Myocyte (in vitro differentiated cells): Measurements from ENCODE around the gene TMEM63A. TPM values are rescaled to one million over a fixed set of nuclear protein-coding genes. Genes with fewer than 3 reads are reported as not detected.
A peak's percentile ranks its signal among the peaks of the same experiment; 100 is the strongest.

Source experiments
- DNase-seq: peaks from one replicate; pipeline ENCODE4 v3.0.0-alpha.2; 2012; ENCODE audit warnings: low read depth
- total RNA-seq: library from RNA; depleted of rRNA; stranded (reverse); fragments of >200 nt; gene quantifications from 2 replicates; pipeline ENCODE4 v1.2.3, GENCODE V29; 2014

The TMEM63A gene
- total RNA-seq, 1 donor from 2014 or later = 10.8 TPM

GRCh38 chr1:225886159-225887029 lies 4.2 kb upstream of the TMEM63A start:
- DNase-seq = no peak

GRCh38 chr1:225885336-225885735 lies 3.2 kb upstream of the TMEM63A start:
- DNase-seq = no peak

- DNase-seq = no peak
These were observed 1.6 kb upstream of the TMEM63A start for GRCh38 chr1:225883616-225884265.

- DNase-seq = peak; percentile 55
These were observed 775 bp upstream of the TMEM63A start for GRCh38 chr1:225882694-225883615.

DNA sequence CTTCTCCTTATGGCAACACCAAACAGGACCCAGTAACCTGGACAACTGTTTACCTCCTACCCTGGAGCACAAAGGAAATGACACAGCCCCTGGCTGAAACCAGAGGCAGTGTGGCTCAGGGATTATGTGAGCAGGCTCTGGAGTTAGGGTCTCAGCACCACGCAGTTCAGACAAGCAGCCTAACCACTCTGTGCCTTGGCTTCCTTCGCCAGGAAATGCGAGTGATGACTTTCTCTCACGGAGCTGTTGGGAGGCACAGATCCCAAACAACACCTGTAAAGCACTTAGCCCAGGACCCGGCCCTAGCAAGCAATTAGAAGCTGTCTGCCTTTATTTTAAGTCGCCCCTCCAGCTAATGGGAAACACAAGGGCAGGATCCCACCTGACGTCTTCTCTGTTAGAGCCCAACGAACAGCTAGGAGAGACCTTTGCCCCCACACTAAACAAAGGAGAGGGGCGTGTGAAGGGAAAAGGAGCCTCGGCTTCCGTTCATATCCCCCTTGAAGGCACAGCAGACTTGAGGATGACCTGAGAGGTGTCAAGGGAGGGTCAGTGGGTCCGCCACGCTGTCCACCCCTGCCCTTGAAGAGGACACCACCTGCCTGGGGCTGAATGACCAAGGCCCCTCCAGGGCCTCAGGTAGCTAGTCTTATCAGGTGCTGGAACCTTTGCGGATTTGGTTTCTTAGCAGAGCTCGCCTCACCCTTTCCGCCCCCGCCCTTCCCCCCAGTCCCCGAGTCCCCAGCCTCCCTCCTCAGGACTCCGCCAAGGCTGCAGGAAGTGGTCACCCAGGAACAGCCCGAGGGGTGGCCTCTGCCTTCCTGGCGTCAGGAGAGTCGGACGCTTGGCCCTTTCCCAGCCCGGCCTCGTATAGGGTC lies 860 bp downstream of the TMEM63A start:
- peak; percentile 44 for DNase-seq

DNA sequence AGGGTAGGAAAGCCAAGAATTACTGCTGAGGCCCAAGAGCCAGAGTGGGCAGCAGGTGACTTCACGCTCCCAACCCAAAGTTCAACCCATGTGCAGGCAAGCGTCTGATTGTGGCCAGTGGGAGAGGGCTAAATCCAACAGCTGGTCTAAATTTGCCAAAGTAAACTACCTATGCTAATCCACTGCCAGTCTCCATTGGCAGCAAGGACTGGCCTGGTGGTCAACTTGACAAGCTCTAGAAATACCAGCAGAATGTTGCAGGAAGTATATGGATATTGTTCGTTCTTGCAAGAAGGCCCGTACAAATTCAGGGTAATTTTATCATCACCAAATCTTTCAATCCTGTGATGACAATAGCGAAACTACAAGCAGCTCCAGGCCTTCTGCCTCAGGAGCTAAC lies 1.5 kb downstream of the TMEM63A start:
- DNase-seq = no peak

DNA sequence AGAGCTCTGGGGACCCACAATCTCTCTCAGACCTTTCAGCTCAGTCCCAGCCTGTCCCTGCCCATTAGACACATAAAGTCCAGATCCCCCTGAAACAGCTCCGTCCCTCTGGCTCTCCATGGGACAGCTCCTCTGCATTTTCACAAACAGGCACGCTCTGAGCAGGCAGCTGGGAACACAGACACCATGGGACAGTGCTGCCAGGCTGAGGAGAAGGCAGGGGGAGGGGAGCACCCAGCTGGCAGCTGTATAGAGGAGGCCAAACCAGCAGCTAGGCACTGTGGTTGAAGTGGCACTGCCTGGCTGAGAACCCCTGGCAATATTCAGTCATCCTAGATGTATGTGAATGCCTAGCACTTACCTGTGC lies 2.0 kb downstream of the TMEM63A start:
- peak; percentile 36 for DNase-seq

GRCh38 chr1:225879521-225880221 lies 2.5 kb downstream of the TMEM63A start:
- no peak for DNase-seq

GRCh38 chr1:225878282-225878681 lies 3.9 kb downstream of the TMEM63A start:
- no peak for DNase-seq

GRCh38 chr1:225877580-225877979 lies 4.6 kb downstream of the TMEM63A start:
- peak; percentile 88 for DNase-seq

GRCh38 chr1:225876900-225877510 lies 5.2 kb downstream of the TMEM63A start:
- no peak for DNase-seq

DNA sequence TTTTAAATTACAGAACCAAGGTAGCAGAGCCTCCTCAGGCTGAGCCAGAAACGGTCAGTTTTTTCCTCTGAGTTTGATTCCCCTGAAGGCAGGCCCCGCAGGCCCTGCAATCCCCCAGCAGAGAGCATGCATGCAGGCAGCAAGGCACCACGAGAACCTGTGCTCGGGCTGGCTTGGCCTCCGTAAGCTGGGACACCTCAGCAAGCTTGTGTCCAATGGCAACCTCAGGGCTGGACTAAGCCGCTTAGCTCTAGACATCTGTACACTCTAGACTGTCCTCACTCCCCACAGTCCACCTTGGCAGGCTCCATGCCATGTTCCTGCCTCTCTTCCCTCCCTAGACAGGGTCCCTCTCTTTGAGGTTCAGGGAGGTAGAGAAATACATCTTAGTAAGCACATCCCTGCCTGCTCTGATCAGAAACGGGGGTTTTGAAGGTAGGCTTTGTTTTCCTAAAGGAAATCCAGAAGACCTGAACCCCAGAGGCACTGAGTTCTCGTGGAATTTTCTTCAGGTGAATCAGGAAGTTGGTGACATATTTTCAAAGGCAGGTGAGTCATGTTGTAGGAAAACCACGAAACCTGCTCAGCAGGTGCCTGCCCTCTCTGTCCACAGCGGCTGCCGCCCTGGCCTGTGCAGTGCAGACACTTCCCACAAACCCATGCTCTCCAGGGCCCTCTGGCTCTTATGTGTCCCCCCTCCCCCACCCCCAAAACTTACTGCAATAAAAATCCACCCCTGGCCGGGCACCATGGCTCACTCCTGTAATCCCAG lies 7.0 kb downstream of the TMEM63A start:
- DNase-seq = no peak

DNA sequence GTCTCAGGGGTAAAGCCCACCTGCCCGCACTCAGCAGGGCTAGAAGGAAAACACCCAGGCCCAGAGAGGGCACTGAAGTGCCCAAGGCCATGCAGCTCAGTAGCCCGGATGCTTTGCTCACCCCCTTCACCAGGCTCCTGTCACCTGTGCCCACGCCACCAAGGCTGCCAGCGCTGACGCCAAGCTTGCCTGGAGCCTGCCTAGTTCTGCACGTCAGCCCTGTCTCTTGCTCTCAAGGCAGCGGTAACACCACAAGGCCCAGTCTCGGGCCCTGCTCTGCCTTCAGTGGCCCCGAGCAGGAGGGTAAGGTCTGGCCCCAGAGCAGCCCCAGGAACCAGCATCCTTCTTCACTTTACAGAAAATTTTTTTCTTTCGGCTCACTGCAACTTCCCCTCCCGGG lies 7.7 kb downstream of the TMEM63A start:
- no peak for DNase-seq

- no peak for DNase-seq
These were observed 8.8 kb downstream of the TMEM63A start for GRCh38 chr1:225873281-225873850.

GRCh38 chr1:225872075-225872430 lies 10.1 kb downstream of the TMEM63A start:
- no peak for DNase-seq

DNA sequence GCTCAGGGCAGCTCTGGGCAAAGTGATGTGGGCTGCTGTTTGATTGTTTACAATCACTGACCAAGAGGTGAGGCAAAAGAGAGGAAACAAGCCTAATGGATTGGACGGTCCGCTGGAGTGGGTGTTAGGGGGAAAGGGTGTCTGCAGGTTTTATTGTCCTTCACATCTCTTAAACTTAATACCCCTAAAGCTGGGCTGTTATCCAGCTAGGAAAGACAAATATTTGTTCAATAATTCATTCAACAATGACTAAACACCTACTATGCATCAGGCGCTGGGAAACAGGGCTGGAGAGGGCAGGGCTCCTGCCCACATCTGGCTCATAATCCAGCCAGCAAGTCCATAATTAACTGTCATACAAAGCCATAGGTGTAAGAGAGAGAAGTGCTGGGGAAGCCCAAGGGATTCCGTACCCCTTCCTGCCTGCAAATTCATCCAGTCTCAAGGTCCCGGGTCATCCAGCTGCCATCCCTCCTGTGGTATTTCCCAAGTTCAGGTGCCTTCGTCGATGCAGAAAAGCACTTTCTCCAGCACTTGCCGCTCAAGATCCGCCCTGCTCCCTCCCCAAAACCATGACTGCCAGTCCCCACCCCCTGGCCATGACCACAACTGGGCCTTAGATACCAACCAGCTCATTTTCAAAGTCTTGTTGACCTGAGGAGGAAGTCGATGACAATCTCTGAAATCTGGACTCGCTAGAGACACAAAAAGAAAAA lies 10.7 kb downstream of the TMEM63A start:
- no peak for DNase-seq

DNA sequence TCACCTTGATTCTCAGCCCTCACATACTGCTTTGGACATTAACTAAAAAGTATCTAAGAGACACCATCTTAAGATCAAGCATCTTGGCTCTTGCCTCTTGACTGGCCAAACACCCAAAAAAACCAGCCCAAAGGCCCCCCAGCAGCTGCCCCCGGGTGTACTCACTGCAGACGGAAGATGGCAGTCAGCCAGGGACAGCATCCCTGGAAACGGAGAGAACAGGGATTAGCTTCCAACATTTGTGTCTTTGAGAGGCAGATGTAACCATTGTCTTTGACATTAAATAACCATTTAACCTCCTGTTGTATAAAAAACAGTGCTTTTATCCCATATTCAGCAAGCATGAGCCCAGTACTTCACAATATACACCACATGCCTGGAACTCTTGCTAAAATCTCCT lies 11.3 kb downstream of the TMEM63A start:
- no peak for DNase-seq
